Stimulated activated CD8-positive, alpha-beta memory T cell treated with anti-CD3 and anti-CD28 coated beads, Interleukin-4, amount 100 ng/mL, for 48 hours (primary cell): ENCODE measurements around the gene OR2L2.
"Not testable (repeated sequence)": the region's sequence is repeated elsewhere in the genome, so short reads cannot be mapped to it uniquely, and the experiment has no call there.

ENCODE experiments used
- DNase-seq: peaks from one replicate; pipeline ENCODE4 v3.0.0-alpha.2; 2020

The OR2L2 gene

GRCh38 chr1:248029770-248030169 lies at the start of gene OR2L2:
TSS of gene OR2L2 (plus strand) at chr1:248030070. CDS start at chr1:248038268, 8,198 bp downstream.
- no peak for DNase-seq

- DNase-seq: no peak
Measured at GRCh38 chr1:247992986-247993385, 36.9 kb upstream of the OR2L2 start.

GRCh38 chr1:247998811-247999210 lies 31.1 kb upstream of the OR2L2 start:
- no peak for DNase-seq

- DNase-seq: no peak
Measured at GRCh38 chr1:248000169-248000568, 29.7 kb upstream of the OR2L2 start.

- DNase-seq: no peak
Measured at GRCh38 chr1:248007778-248008177, 22.1 kb upstream of the OR2L2 start.

DNA sequence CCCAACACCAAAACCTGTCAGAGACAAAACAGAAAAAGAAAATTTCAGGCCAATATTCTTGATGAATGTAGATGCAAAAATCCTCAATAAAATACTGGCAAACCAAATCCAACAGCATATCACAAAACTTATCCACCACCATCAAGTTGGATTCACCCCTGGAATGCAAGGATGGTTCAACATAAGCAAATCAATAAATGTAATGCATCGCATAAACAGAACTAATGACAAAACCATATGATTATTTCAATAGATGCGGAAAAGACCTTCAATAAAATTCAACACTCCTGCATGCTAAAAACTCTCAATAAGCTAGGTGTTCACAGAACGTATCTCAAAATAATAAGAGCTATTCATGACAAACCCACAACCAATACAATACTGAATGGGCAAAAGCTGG lies 20.2 kb upstream of the OR2L2 start:
- DNase-seq: no peak

GRCh38 chr1:248013229-248013710 lies 16.6 kb upstream of the OR2L2 start, which contains the start of gene OR2L5:
TSS of gene OR2L5 (plus strand) at chr1:248013660. CDS start at chr1:248021948, 8,288 bp downstream.
- no peak for DNase-seq

- no peak for DNase-seq
Measured at GRCh38 chr1:248015803-248016202, 14.1 kb upstream of the OR2L2 start.

- DNase-seq: no peak
Measured at GRCh38 chr1:248045209-248045608, 15.3 kb downstream of the OR2L2 start.

DNA sequence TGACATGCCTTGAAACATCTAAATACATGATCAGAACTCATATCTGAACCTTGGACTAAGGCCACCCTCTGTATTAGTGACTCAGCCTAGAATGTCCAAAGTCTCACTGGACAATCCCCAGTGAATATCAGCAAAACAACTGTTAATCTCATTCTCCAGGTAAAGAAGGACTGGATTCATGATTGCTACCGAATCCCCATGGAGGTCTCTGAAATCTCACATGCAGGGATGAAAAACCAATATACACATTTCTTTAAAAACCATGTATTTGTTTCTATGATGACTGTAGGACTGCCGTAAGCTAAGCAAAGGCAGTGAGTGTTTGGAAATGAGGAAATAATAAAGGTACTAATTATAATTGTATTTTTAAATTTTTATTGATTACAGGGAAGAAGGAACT lies 16.7 kb downstream of the OR2L2 start, which contains the start of gene OR2L3:
OR2L3 (plus strand) TSS at position 301 of the 400 bp plus-strand sequence. CDS start 13,846 bp downstream, outside the sequence.
- DNase-seq: no peak

DNA sequence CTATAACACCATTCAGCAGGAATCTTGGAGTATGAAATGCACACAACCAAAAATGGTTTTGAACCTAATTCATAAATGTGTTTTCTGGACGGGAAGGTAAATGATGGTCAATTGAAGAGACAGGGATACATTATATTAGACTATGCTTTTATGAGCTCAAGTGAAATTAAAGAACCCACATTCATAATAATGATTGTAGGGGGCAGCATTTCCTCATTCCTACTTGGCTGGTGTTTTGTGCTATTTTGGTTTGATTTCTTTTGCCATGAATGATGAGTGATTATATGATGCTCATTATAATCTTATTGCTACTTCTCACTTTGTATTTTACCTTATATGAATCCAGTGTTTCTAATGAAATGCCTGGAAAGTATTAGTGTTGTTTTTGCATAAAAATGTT lies 17.1 kb downstream of the OR2L2 start:
- no peak for DNase-seq

GRCh38 chr1:248054671-248055070 lies 24.8 kb downstream of the OR2L2 start:
- DNase-seq: no peak

DNA sequence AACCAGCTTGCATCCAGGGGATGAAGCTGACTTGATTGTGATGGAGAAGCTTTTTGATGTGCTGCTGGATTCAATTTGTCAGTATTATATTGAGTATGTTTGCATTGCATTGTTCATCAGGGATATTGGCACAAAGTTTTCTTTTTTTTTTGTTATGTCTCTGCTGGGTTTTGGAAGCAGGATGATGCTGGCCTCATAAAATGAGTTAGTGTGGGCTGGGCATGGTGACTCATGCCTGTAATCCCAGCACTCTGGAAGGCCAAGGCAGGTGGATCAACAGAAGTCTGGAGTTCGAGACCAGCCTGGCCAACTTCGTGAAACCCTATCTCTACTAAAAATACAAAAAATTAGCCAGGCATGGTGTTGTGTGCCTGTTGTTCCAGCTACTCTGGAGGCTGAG lies 25.4 kb downstream of the OR2L2 start:
- DNase-seq: no peak

DNA sequence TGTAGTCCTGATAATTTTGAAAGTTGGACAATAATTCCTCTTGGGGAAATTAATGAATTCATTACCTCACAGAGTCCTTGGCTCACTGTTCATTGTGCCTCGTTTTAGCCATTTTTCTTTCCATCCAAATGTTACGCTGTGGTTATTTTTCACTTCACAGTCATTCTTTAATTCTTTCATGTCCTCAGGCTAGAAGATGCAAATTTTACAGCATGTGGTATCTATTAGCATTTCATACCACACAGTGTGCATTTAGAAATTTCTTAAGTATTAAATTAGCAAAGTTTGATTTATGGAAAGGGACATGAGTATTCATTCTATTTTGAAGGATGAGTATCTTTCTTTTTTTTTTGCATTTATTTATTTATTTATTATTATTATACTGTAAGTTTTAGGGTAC lies 35.2 kb downstream of the OR2L2 start:
- no peak for DNase-seq

- DNase-seq: no peak
Measured at GRCh38 chr1:248065604-248066003, 35.7 kb downstream of the OR2L2 start.

- DNase-seq: not testable (repeated sequence)
Measured at GRCh38 chr1:248083864-248084263, 54.0 kb downstream of the OR2L2 start.
